ENCODE data around the gene LRRC32. TPM values are rescaled to one million over a fixed set of nuclear protein-coding genes. Genes with fewer than 3 reads are reported as not detected.
A peak's percentile ranks its signal among the peaks of the same experiment; 100 is the strongest.

LRRC32 gene
- total RNA-seq, 1 experiment from 2014 or later, result 0.06 TPM

- DNase-seq (ENCODE audit: low read depth), result no peak
Observed at GRCh38 chr11:76699451-76700091, 29.0 kb upstream of the LRRC32 start.

- no peak for DNase-seq (ENCODE audit: low read depth)
Observed at GRCh38 chr11:76698321-76699043, 27.9 kb upstream of the LRRC32 start.

- DNase-seq (ENCODE audit: low read depth), result no peak
Observed at GRCh38 chr11:76696756-76697155, 26.2 kb upstream of the LRRC32 start.

- no peak for DNase-seq (ENCODE audit: low read depth)
Observed at GRCh38 chr11:76695771-76696170, 25.2 kb upstream of the LRRC32 start.

- no peak for DNase-seq (ENCODE audit: low read depth)
Observed at GRCh38 chr11:76695133-76695532, 24.6 kb upstream of the LRRC32 start.

GRCh38 chr11:76694664-76695063 is 24.1 kb upstream of the LRRC32 start:
- peak; percentile 76 for DNase-seq (ENCODE audit: low read depth)

- DNase-seq (ENCODE audit: low read depth), result no peak
Observed at GRCh38 chr11:76693806-76694205, 23.3 kb upstream of the LRRC32 start.

- DNase-seq (ENCODE audit: low read depth), result no peak
Observed at GRCh38 chr11:76692956-76693355, 22.4 kb upstream of the LRRC32 start.

GRCh38 chr11:76691655-76692054 is 21.1 kb upstream of the LRRC32 start:
- DNase-seq (ENCODE audit: low read depth), result no peak

GRCh38 chr11:76690736-76691135 is 20.2 kb upstream of the LRRC32 start:
- no peak for DNase-seq (ENCODE audit: low read depth)

GRCh38 chr11:76689313-76690260 is 19.0 kb upstream of the LRRC32 start:
- DNase-seq (ENCODE audit: low read depth), result no peak

GRCh38 chr11:76688146-76688545 is 17.6 kb upstream of the LRRC32 start:
- no peak for DNase-seq (ENCODE audit: low read depth)

- no peak for DNase-seq (ENCODE audit: low read depth)
Observed at GRCh38 chr11:76686261-76687079, 15.9 kb upstream of the LRRC32 start.

GRCh38 chr11:76685831-76686230 is 15.3 kb upstream of the LRRC32 start:
- no peak for DNase-seq (ENCODE audit: low read depth)

- no peak for DNase-seq (ENCODE audit: low read depth)
Observed at GRCh38 chr11:76685237-76685636, 14.7 kb upstream of the LRRC32 start.

GRCh38 chr11:76684516-76684915 is 14.0 kb upstream of the LRRC32 start:
- DNase-seq (ENCODE audit: low read depth), result no peak

GRCh38 chr11:76683161-76684095 is 12.9 kb upstream of the LRRC32 start:
- DNase-seq (ENCODE audit: low read depth), result no peak

- DNase-seq (ENCODE audit: low read depth), result no peak
Observed at GRCh38 chr11:76682684-76683083, 12.1 kb upstream of the LRRC32 start.

GRCh38 chr11:76682106-76682505 is 11.6 kb upstream of the LRRC32 start:
- no peak for DNase-seq (ENCODE audit: low read depth)
